Lower leg skin (tissue), 3 donors: ENCODE results near the gene RBM6.

Experiments used
- CTCF ChIP-seq, 3 donors: fragments of 450-650 bp; IDR thresholded peaks; one replicate each; pipeline ENCODE4 v1.5.1; 2016; ENCODE audit warnings: antibody characterized with exemption in 3 of 3, mild to moderate bottlenecking in 3 of 3, moderate library complexity in 2 of 3
- POLR2A ChIP-seq, 2 donors: fragments of 450-650 bp; IDR thresholded peaks; one replicate each; pipeline ENCODE4 v1.6.1; 2016 to 2017; ENCODE audit warnings: antibody characterized with exemption in 2 of 2, mild to moderate bottlenecking in 1 of 2, moderate library complexity in 1 of 2

- no peak for TF ChIP-seq CTCF (IDR thresholded peaks at IDR 0.05)
- TF ChIP-seq POLR2A (IDR thresholded peaks at IDR 0.05), result no peak
Observed at GRCh38 chr3:50124800-50125178, 184.8 kb downstream of the RBM6 start.
